ENCODE results near the gene PEMT.

GRCh38 chr17:17467016-17467415 is 124.5 kb downstream of the PEMT start:
- TF ChIP-seq SMC3 (conservative IDR thresholded peaks at IDR 0.05; ENCODE audit: insufficient read depth, low read depth, low read length) (no peak), UBTF (IDR thresholded peaks at IDR 0.05; ENCODE audit: borderline replicate concordance in 1 of 2, low read depth in 2 of 2, low read length in 2 of 2) (no peak), NFYB (IDR thresholded peaks at IDR 0.05; ENCODE audit: extremely low read depth, insufficient read length) (no peak), XRCC5 (IDR thresholded peaks at IDR 0.05; ENCODE audit: low read depth, low read length) (no peak), CTCF (IDR thresholded peaks at IDR 0.05 in 2 of 3, conservative IDR thresholded peaks at IDR 0.05 in 1 of 3; ENCODE audit: insufficient read depth in 2 of 3, low read depth in 1 of 3, low read length in 3 of 3) (no peak)

All from K562 (cell line).